NCI-H510A treated with DMSO at 0.1 percent for 48 hours (cell line): ENCODE results near the gene SERPINB1.
"Not testable (repeated sequence)": the region's sequence is repeated elsewhere in the genome, so short reads cannot be mapped to it uniquely, and the experiment has no call there.

ENCODE experiments used
- DNase-seq: peaks from one replicate; lab custom pipeline; 2025; lab: John Stamatoyannopoulos, UW

The SERPINB1 gene

DNA sequence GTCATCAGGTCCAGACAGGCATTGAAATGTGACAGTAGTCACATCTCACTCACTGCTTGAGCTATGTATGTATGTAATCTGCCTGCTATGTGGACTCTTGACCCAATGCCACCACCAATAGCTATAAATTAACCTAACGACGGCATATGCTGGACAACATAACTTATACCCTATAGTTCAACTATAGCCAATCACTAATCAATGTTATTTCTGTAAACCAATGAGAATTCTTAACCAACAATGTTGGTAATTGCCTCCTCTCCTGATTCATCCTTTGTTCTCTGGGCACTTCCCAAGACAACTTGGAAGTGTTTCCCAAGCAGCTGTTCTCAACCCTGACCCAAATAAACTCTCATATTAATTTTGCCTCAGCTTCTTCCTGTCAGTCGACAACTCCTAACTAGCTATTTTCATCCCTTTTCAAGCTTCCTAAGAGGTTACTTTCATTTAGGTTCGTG lies 24.1 kb upstream of the SERPINB1 start:
- no peak for DNase-seq

DNA sequence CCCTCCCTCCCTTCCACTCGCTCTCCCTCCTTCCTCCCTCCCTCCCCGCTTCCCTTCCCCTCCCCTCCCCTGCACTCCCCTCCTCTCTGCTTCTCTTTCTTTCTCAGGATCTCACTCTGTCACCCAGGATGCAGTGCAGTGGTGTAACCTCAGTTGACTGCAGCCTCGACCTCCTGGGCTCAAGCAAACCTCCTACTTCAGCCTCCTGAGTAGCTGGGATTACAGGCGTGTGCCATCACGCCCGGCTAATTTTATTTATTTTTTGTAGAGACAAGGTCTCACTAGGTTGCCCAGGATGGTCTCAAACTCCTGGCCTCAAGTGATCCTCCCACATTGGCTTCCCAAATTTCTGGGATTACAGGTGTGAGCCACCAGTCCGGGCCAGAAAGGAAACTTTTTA lies 23.6 kb upstream of the SERPINB1 start:
- DNase-seq, result no peak

- no peak for DNase-seq
Measured at GRCh38 chr6:2863901-2864300, 22.2 kb upstream of the SERPINB1 start.

DNA sequence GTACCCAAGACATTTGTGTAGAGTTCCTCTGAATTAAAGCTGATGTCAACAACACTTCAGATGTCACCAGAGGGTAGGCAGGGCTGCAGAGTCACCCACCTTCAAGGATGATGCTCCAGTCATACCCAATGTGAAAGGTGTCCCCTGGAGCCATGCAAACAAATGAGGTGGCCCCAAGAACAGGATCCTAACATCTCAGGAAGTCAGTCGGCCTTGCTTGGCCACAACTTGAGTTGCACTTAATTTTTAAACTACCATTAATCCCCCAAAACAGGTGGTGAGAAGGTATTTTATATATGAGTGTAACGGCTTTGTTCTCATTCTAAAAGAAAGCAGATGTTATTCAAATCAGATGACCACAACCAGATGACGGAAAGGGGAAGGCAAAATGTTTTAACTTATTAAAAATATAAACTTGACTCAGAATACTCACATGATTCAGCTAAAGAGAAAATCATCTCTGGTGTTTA lies 21.1 kb upstream of the SERPINB1 start:
- no peak for DNase-seq

DNA sequence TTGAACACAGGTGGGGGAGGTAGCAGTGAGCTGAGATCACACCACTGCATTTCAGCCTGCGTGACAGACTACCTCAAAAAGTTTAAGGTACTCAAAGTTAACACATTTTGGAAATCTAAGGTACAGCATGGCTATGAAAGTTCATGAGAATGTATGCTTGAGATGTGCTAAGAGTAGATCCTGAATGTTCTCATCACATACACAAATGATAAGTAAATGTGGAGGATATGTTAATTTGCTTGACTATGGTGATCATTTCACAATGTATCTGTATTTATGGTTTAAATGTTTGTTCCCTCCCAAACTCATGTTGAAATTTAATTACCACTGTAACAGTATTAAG lies 20.1 kb upstream of the SERPINB1 start:
- no peak for DNase-seq

DNA sequence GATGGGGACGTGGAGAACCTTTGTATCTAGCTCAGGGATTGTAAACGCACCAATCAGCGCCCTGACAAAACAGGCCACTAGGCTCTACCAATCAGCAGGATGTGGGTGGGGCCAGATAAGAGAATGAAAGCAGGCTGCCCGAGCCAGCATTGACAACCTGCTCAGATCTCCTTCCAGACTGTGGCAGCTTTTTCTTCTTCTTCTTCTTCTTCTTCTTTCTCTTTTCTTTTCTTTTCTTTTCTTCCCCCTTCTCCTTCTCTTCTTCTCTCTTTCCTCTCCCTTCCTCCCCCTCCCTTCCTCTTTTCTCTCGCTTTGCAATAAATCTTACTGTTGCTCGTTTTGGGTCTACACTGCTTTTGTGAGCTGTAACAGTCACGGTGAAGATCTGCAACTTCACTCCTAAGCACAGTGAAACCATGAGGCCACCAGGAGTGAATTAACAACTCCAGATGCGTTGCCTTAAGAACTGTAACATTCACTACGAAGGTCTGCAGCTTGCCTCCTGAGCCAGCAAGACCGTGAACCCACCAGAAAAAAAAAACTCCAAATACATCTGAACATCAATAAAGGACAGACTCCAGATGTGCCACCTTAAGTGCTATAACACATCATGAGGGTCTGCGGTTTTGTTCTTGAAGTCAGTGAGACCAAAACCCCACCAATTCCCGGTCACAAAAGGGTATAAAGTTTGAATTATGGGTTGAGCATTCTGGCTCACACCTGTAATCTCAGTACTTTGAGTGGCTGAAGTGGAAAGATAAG lies 19.6 kb upstream of the SERPINB1 start:
- DNase-seq, result no peak

DNA sequence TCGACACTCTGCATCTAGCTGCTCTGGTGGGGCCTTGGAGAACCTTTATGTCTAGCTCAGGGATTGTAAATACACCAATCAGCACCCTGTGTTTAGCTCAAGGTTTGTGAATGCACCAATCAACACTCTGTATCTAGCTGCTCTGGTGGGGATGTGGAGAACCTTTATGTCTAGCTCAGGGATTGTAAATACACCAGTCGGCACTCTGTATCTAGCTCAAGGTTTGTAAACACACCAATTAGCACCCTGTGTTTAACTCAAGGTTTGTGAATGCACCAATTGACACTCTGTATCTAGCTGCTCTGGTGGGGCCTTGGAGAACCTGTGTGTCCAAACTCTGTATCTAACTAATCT lies 19.0 kb upstream of the SERPINB1 start:
- not testable (repeated sequence) for DNase-seq

DNA sequence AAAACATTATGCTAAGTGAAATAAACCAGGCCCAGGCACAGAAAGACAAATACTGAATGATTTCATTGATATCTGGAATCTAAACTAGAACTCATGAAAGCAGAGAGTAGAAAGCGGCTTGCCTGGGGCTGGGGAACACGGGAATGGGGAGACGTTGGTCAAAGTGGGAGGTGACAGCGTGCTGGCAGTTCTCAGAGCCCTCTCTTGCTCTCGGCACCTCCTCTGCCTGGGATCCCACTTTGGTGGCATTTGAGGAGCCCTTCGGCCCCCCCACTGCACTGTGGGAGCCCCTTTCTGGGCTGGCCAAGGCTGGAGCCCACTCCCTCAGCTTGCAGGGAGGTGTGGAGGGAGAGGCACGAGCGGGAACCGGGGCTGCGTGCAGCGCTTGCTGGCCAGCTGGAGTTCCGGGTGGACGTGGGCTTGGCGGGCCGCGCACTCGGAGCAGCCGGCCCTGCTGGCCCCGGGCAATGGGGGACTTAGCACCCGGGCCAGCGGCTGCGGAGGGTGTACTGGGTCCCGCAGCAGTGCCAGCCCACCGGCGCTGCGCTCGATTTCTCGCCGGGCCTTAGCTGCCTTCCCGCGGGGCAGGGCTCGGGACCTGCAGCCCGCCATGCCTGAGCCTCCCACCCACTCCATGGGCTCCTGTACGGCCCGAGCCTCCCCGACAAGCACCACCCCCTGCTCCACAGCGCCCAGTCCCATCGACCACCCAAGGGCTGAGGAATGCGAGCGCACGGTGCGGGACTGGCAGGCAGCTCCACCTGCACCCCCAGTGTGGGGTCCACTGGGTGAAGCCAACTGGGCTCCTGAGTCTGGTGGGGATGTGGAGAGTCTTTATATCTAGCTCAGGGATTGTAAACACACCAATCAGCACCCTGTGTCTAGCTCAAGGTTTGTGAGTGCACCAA lies 18.4 kb upstream of the SERPINB1 start:
- DNase-seq, result not testable (repeated sequence)

DNA sequence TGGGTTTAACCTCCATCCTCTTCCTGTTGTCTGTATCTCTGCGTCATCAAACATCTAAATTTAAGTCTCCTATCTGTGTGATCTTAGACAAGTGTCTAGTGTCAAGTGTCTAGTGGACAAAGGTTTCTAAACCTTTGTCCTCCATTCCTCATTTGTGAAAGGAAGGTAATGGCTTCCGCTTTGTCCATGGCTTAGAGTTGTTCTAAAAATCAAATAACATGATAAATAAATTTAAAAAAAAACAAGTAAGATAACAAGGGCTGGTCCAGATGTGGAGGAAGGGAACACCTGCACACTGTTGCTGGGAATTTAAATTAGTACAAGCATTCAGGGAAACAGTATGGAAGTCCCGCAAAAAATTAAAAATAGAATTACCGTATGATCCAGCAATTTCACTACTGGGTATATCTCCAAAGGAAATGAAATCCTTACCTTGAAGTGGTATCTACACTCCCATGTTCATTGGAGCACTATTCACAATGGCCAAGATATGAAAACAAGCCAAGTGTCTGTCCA lies 17.6 kb upstream of the SERPINB1 start:
- DNase-seq, result no peak

- DNase-seq, result no peak
Measured at GRCh38 chr6:2857580-2858337, 16.1 kb upstream of the SERPINB1 start.

DNA sequence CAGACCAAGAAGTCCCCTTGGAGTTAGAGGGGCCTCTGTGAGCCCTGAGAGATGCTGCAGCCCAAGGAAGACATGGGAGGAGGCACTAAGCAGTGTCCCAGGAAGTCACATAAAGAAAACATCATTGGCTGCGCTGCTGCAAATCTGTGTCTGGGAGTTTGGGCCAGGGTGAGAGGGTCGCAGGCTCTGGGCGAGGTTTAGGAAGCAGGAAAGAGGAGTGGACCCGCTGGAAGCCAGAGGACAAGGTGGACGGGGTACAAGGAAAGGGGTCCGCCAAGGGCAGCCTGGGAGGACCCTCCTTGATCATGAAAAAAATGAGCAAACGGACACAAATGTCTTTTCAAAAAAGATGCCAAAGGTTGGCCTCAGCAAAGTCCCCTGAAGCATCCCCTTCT lies 15.5 kb upstream of the SERPINB1 start:
- DNase-seq, result no peak

- no peak for DNase-seq
Measured at GRCh38 chr6:2855061-2855519, 13.4 kb upstream of the SERPINB1 start.

GRCh38 chr6:2854396-2854982 lies 12.8 kb upstream of the SERPINB1 start:
- DNase-seq, result no peak

DNA sequence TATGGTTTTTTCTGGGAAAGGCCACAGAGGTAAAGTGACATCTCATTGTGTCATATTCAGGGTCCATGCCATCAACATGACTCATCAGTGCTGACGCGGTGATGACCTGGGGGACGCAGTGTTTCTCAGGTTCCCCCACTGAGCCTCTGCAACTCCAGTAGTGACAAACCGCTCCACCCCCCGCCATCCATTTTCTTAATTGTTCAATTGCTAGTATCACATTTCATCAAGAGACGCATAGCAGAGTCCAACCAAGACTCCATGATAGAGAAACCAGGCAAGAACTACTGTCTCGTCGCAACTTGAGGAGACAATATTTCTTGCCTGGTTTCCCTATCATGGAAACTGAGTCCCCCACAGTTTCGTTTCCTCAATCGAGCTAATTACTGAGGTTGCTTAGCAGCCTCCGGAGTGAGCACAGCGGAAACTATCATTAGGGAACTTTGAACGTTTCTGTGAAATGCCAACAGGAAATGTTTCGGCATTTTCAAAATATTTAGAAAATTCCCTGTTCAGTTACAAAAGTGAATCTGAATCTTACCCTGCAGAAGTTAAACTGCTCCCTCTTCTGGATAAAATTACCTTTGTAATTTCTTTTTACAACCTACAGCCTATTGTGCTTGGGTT lies 12.2 kb upstream of the SERPINB1 start:
- no peak for DNase-seq

- DNase-seq, result not testable (repeated sequence)
Measured at GRCh38 chr6:2853378-2853768, 11.7 kb upstream of the SERPINB1 start.

DNA sequence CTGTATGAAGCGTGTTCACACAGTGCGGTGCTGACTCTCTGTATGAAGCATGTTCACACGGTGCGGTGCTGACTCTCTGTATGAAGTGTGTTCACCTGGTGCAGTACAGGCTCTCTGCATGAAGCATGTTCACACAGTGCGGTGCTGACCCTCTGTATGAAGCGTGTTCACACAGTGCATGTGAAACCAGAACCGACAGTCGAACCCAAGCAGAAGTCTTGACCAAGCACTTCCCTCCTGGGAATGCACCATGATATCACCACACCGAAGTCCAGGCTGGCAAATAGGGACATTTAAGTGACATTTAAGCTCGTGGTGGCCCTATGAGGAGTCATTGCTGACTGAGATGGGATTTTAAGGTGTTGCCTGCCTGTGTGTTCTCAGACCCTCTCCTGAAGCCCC lies 11.3 kb upstream of the SERPINB1 start:
- DNase-seq, result no peak

DNA sequence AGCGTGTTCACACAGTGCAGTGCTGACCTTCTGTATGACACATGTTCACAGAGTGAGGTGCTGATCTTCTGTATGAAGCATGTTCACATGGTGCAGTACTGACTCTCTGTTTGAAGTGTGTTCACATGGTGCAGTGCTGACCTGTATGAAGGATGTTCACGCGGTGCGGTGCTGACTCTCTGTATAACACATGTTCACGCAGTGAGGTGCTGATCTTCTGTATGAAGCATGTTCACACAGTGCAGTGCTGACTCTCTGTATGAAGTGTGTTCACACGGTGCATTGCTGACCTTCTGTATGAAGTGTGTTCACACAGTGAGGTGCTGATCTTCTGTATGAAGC lies 10.8 kb upstream of the SERPINB1 start:
- DNase-seq, result no peak

DNA sequence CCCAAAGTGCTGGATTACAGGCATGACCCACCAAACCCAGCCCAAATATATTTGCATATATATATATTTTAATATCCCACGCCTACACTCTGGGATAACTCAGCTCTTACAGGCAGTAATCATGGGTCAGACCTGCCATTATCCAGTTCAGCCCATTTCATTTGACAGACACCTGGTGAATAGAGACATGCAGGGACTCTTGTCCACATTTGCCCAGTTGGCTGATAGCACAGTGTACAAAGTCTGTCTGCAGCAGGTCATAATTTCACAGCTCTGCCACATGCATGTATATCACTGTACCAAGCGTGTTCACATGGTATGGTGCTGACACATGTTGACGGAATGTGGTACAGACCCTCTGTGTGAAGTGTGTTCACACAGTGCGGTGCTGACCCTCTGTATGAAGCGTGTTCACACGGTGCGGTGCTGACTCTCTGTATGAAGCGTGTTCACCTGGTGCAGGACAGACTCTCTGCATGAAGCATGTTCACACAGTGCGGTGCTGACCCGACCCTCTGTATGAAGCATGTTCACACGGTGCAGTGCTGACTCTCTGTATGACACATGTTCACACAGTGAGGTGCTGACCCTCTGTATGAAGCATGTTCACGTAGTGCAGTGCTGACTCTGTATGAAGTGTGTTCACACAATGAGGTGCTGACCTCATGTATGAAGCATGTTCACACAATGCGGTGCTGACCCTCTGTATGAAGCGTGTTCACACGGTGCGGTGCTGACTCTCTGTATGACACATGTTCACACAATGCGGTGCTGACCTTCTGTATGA lies 10.3 kb upstream of the SERPINB1 start:
- DNase-seq, result no peak

GRCh38 chr6:2850538-2851113 lies 9.0 kb upstream of the SERPINB1 start:
- DNase-seq, result no peak

GRCh38 chr6:2848851-2849250 lies 7.2 kb upstream of the SERPINB1 start:
- DNase-seq, result peak; percentile 67
